MM.1S (cell line): ENCODE measurements around the gene RPS6KA4.

Experiments
- CTCF ChIP-seq: fragments of 300-600 bp; sonication (generic); IDR thresholded peaks from 2 replicates; pipeline ENCODE4 v1.5.1; 2016; ENCODE audit warnings: antibody characterized with exemption, low read length, mixed read lengths
- EZH2 ChIP-seq: fragments of 300-600 bp; sonication (generic); optimal IDR thresholded peaks from 2 replicates; pipeline ENCODE3; 2017; ENCODE audit warnings: low read depth, mild to moderate bottlenecking, antibody characterized with exemption, low read length, mixed read lengths

GRCh38 chr11:64313491-64314145 lies 45.3 kb upstream of the RPS6KA4 start:
- no peak for TF ChIP-seq CTCF
- TF ChIP-seq EZH2 = no peak
